Fibroblast of skin of scalp (primary cell): Measurements from ENCODE around the gene AHI1.
"Not testable (repeated sequence)": the region's sequence is repeated elsewhere in the genome, so short reads cannot be mapped to it uniquely, and the experiment has no call there.

Source experiments
- DNase-seq: peaks from one replicate; pipeline ENCODE4 v3.0.0-alpha.2; 2013

AHI1 gene

DNA sequence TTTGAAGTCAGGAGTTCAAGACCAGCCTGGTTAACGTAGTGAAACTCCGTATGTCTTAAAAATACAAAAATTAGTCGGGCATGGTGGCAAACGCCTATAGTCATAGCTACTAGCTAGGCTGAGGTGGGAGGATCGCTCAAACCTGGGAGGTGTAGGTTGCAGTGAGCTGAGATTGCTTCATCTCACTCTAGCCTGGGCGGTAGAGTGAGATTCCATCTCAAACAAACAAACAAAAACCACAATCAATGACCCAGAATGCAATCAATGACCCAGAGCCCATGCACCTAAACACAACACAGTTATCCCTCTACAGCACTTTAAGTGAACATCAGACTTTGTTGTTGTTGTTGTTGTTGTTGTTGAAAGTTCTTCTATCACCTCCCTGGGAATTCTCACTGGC lies 238.6 kb downstream of the AHI1 start:
- DNase-seq = no peak

DNA sequence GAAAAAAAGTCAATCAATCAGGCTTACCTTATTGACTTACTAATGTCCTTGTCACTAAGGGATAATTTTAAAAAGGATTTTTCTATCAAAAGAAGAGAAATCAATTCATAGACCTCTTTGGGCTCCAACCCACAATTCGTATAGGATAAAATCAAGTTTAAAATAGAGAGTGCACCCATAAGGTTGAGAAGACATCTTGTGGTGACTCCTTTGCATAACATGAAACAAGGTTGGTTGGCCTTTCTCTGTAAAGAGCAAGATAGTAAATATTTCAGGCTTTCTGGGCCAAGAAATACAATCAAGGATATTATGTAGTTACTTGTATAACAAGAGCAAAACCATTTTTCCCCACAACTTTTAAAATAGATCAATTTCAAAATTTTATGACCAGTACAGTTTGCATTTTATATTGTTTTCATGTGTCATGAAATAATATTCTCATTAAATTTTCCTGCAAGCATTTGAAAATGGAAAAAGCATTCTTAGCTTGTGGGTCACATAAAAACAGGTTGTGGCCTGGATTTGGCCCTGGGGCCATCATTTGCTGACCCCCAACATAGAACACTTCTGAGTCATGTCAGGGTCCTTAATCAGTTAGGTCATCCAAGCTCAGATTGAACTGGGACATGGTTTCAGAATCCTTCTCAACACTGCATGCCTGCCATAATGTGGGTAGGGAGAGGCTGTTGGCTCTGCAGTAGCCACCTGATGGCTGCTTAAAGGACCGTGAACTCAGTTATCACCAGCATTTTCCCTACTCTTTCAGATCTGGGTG lies 239.7 kb downstream of the AHI1 start:
- peak; percentile 5 for DNase-seq

DNA sequence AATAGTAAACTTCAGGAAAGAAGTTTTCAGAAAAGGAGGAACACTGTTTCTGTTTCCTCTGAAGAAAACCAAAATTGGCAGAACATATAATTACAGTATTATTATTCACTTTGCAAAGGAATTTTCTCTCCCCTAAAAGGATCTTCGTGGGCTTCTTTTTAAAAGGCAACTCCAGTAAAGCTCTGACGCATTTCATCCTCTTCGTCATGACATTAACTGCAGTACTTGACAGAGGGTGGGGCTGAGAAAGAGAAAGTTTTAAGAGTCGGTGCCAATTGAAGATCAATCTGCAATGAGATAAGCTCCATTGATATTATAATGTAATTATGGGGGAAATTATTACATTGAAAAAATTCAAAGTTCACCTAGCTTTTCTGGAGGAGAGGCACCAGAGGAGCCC lies 240.7 kb downstream of the AHI1 start:
- DNase-seq = no peak

DNA sequence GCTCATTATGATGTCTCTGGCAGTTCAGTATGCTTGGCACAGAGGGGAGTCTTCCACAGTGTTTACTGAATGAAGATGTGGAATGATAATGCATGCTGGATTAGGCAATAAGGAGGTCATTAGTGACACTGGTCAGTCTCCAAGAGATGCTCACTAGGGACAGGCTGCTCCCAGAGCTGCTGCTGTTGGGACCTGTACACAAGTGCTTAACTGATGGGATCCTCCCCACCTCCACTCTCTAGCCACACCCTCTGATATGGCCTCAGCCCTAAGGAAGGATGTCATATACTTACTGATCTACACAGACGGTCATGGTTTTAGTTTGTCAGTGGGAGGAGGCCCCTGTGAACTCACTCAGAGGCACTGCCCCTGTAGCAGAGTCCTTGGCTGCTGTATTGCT lies 243.1 kb downstream of the AHI1 start:
- no peak for DNase-seq

DNA sequence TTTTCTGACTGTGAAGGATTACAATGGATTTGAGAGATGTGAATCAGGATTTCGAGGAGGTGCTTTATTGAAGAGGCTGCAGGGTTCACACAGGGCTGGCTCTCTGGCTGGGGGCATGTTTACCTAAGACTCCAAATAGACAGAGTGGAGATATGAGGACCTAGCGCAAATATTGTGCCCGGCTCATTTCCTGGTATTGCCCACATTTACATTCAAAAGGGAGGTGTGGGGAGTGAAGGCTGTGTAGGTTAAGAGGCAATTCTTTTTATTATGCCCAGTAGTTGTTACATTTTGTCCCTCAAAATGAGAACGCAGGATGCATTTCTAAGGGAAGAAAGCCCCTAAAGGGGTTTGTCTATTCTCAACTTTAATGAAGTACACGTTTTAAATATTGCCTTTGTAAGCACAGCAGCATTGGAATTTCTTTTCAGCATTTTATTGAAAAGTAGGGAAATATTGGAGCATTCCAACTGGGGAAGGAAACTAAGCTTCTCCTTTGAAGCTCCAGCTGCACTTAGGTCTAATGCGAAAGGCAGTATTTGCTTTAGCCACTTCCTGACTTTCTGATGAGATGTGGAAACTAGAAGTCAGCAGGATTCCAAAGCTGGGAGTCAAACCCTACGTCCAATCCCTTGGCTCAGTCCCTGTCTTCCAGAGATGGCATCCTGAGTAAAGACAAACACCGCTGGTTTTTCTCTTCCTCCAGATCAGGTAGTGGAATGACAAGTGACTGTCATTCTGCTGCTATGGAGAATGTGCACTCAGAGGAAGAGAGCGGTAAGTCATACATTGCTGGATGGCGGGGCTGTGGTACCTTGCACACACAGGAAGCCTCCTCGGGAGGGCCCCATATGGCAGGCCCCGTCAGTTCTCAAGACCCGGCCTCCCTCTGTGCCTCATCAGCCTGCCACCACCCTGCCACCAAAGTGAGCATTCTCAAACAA lies 245.8 kb downstream of the AHI1 start:
- peak; percentile 75 for DNase-seq

DNA sequence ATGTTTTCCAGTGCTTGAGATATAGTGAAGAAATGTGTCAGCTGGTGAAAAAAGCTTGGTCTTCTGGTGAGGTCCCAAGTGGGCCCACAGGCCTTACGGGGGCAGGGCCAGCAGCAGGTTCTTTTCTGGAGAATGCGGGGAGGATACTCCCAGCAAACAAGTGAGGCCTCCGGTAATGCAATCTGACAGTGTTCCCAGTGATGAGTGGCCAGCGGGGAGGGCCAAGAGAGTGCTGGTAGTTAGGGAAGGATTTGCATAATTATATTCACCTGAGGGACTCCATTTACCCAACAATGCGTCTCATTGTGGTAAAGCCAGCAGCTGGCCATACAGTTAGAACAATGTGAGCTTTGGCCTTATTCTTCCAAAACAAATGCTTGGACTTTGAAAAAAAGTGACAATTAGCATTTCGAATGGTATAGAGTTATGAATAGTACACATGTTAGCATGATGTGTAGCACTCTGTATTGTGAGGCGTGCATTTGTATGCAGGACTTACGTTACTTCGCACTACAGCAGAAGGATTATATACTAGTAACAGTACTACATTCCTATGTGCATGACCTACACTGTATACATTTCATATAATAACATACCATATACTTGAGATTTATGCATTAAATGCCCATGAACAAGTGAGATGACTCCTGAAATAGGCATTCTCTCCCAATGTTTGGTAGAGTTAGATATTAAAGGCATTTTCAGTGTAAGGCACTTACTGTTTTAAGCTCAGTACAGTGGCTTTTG lies 246.6 kb downstream of the AHI1 start:
- DNase-seq = peak; percentile 51

DNA sequence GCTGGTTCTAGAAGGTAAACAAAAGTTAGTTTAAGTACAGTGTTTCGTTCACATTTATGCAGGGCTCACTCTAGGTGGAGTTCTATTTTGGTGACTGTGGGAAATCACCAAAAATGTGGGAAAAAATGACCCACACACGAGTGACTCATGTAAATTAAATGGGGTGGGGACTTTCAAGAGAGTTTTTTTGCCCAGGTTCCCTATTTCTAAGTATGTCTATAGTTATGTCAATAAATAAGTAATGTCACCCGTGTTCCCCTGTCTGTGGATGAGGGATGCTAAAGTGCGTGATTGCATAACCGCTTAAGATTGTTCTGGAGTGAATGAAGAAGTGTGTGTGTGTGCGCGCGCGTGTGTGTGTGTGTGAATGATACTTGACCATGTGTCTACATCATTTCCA lies 247.3 kb downstream of the AHI1 start:
- DNase-seq = peak; percentile 20

DNA sequence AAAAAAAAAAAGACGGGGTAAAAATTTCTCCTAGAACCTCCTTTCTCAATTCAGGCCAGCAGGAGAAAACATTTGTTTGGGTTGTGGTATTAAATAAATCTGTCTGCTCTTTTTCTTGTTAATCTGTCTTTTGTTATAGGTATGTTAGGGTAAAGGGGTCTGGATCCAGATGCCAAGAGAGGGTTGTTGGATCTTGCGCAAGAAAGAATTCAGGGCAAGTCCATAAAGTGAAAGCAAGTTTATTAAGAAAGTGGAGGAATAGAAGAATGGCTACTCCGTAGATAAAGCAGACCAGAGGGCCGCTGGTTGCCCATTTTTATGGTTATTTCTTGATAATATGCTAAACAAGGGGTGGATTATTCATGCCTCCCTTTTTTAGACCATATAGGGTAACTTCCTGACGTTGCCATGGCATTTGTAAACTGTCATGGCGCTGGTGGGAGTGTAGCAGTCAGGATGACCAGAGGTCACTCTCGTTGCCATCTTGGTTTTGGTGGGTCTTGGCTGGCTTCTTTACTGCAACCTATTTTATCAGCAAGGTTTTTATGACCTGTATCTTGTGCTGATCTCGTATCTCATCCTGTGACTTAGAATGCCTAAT lies 251.0 kb downstream of the AHI1 start:
- DNase-seq = not testable (repeated sequence)

DNA sequence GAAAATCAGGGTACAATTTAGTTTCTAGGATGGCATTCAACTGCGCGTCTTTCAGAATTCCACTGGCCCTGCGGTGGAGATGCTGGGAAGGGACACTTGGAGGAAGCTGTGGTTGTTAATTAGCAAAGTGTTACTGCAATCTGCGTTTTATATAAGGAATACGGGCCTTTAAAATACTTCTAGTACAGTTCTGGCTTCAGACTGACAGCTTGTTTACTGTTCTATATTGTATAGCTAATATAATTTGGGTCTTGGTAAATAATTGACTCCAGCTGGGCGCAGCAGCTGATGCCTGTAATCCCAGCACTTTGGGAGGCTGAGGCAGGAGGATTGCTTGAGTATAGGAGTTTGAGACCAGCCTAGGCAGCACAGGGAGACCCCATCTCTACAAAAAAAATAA lies 252.7 kb downstream of the AHI1 start:
- no peak for DNase-seq

DNA sequence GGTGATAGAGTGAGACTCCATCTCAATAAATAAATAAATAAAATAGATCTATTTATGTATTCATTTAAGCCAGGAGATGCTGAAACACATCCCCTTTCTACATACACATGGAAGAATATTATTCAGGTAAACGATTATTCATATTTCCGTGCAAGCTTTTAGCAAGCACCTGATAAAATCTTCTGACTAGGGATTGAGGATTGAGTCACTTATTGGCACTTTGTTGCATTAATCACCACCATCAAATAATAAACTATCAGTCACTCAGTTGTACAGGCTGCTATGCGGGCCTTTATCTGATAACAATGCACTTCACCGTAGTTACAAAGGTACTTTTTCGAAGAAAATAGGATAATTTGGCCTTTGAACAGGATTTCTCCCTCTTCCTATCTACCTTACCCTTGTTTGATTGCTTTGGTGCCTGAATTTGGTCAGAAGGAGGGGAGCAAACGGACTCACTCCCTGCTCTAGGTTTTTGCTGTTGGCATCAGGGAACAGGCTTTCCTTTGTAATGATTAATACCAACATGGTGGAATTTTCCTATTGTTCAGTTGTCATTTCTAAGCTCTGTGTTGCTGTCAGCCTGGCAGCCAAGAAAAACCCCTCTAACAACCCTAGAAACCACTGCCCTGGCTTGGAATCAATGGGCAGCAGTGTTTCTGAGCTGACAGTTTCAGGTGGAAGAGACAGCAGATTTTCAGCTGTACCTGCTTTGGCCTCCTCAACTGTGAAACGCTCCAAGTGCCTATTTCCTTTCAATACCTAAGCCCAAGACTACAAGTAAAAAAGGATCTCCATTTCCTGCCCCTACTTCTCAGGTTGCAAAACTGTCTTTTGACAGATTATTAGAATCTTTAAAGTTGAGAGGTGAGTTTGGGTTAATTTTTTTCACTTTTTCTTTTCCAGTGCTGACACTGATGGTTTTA lies 253.4 kb downstream of the AHI1 start:
- DNase-seq = no peak

DNA sequence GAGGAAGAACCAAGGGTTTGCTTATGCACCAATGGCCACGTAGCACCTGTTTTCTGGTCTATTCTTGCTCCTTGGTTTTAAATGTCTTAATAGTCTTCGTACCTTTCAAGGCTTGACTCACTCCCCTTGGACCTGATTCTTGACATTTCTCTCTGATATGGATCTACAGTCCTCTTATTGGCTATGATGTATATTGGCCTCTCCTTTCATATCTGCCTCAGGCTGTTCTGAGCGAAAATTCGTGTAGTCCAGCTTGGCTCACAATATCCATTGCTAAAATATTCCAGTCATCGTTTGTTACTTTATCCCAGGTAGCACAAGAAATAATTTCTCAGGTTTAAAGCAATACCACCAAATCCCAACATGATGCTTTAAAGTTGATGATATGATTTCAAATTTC lies 256.8 kb downstream of the AHI1 start:
- DNase-seq = no peak

DNA sequence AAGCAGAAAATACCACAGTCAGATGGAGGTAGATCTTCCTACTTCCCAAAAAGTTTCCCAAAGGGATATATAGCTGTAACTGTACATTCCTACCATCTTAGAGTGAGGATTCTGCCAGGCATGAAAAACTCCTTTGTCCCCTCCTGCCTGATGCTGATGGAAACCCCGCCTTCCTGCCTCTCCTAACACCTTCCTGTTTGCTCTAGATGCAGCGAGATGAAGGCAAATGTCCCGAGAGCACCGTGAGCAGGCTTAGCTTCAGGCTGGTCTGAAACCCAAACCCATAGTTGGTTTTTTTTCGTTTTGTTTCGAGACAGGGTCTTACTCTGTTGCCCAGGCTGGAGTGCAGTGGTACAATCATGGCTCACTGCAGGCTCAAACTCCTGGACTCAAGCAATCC lies 260.8 kb downstream of the AHI1 start:
- no peak for DNase-seq

DNA sequence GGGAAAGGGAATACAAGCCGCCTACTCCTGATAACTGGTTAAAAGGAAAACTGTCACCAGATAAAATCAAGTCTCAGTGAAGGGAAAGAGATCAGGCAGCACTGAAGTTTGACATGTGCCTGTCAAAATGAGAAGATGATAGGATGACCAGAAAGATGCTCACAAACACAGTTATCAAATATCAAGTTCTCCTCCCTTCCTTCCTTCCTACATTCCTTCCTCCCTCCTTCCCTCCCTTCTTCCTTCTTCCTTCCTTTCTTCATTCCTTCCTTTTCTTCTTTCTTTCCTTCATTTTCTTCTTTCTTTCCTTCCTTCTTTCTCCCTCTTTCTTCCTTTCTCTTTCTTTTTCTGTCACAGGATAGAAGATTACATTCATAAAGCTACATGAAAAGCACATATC lies 261.2 kb downstream of the AHI1 start:
- DNase-seq = no peak

DNA sequence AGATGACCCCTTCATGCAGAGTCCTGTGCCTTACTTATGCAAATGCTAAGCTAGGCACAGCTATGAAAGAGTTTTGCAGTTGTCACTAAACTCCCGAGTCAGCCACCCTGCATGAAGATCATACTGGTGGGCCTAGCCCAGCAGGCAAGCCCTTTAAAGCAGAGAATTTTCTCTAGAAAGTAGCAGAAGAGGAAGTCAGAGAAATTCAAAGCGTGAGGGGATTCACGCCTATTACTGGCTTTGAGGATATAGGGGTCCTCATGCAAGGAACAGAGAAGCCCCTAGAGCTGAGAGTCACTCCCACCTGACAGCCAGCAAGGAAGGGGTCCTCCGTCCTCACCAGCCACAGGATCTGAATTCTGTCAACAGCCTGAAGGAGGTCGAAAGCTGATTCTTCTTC lies 261.8 kb downstream of the AHI1 start:
- DNase-seq = no peak

DNA sequence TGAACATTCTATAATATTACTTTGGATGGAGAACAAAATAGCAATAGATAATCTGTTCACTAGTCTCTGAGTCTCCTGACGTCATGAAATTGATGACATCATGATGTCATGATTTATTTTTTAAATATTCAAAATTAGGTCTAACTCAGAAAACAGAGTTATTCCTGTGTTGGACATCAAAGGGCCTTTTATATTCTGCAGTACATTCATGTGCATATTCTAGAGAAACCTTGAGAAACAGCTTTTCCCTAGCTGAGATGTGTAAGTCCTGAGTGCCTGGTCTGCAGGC lies 263.1 kb downstream of the AHI1 start:
- no peak for DNase-seq

DNA sequence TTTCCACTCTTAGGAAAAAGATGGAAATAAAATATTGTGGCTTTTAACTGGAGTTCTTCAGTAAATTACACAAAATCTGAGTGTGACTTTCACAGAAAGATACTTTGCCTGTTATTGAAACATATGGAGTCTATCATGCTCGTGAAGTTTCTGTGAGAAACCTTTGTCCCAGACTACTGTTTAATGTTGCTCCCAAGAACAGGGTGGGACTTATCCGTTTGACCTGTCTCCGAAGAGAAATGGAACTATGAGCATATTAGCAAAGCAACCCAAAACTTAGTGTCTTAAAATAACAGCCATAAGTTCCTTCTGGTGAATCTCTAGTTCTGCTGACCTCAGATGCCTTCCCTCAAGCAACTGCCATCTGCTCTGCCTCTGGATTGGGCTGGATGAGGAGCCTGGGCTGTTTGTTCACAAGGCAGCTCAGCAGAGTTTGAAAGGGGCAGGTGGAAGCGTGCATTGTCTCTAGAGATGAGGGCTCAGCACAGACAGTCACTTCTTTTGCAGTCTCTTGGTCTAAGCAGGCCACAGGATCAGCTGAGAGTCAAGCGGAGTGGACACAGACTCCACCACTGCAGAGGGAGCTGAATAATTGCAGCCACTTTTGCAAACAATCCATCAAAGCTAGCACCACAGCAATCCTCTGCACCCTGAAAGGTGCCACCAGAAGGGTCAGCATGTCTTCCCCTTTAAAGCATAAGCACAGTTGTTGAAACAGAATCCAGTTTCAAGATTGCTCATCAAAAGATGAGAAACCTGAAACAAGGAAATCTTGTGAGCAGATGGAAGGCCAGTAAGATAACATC lies 263.7 kb downstream of the AHI1 start:
- DNase-seq = no peak
